ENCODE measurements around the gene PCNX1.

Gene PCNX1

DNA sequence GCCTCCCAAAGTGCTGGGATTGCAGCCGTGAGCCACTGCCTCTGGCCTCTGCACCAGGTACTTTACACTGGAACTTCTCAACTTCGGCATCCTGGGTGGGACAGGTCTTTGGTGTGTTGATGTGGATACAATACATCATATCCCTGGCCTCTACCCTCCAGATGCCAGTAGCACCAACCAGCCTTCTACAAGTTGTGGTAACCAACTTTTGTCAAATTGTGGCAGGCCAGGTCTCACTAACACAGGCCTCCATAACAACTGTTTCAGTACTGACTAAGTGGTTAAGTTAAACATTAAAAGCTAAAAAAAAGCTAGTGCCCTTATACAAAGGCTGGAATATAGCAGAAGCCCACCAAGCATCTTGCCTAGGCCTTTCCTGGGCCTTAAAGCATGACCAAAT lies 232.9 kb downstream of the PCNX1 start:
- H3K4me3 ChIP-seq (ENCODE audit: insufficient read depth, low read length, poor library complexity, severe bottlenecking) = no peak overlapping the region
- H4K20me1 ChIP-seq (ENCODE audit: low read depth, low read length) = no peaks in the 10 kb centered on the region
- H3K4me2 ChIP-seq (ENCODE audit: low read depth, low read length, poor library complexity, severe bottlenecking) = no peak overlapping the region
- H3F3A ChIP-seq (ENCODE audit: insufficient read depth) = no peaks in the 10 kb centered on the region
- no peaks in the 10 kb centered on the region for H3K9me3 ChIP-seq (ENCODE audit: insufficient read depth, low read length)
- no peak overlapping the region for H3K27ac ChIP-seq (ENCODE audit: low read depth, low read length)
- H3K27me3 ChIP-seq (ENCODE audit: low read length) = no peaks in the 10 kb centered on the region
- H3K79me2 ChIP-seq (ENCODE audit: insufficient read depth, low read length) = no peaks in the 10 kb centered on the region
- TF ChIP-seq EZH2phosphoT487 (conservative IDR thresholded peaks at IDR 0.05; ENCODE audit: low read length) (no peak), CTCF (IDR thresholded peaks at IDR 0.05; ENCODE audit: insufficient read depth, low read length, poor library complexity, severe bottlenecking) (no peak)
- H2AFZ ChIP-seq (ENCODE audit: low read depth, low read length, severe bottlenecking) = no peak overlapping the region
- H3K9me2 ChIP-seq (replicated peaks; ENCODE audit: insufficient read depth, low read length) = no peaks in the 10 kb centered on the region
- no peaks in the 10 kb centered on the region for H3K36me3 ChIP-seq (ENCODE audit: low read length)
- no peak overlapping the region for H3K9ac ChIP-seq (ENCODE audit: low read length)

GRCh38 chr14:71141701-71142374 lies 234.6 kb downstream of the PCNX1 start:
- H3K4me3 ChIP-seq (ENCODE audit: insufficient read depth, low read length, poor library complexity, severe bottlenecking) = no peak overlapping the region
- H3K9ac ChIP-seq (ENCODE audit: low read length) = no peak overlapping the region
- no peak for TF ChIP-seq CTCF (IDR thresholded peaks at IDR 0.05; ENCODE audit: insufficient read depth, low read length, poor library complexity, severe bottlenecking)
- H3F3A ChIP-seq (ENCODE audit: insufficient read depth) = no peaks in the 10 kb centered on the region
- no peaks in the 10 kb centered on the region for H3K9me2 ChIP-seq (replicated peaks; ENCODE audit: insufficient read depth, low read length)
- peak overlapping the region; percentile 11 for H3K4me2 ChIP-seq (ENCODE audit: low read depth, low read length, poor library complexity, severe bottlenecking)
- H3K27me3 ChIP-seq (ENCODE audit: low read length) = no peaks in the 10 kb centered on the region
- H3K36me3 ChIP-seq (ENCODE audit: low read length) = no peaks in the 10 kb centered on the region
- H3K79me2 ChIP-seq (ENCODE audit: insufficient read depth, low read length) = no peaks in the 10 kb centered on the region
- no peaks in the 10 kb centered on the region for H3K9me3 ChIP-seq (ENCODE audit: insufficient read depth, low read length)
- no peaks in the 10 kb centered on the region for H4K20me1 ChIP-seq (ENCODE audit: low read depth, low read length)
- H2AFZ ChIP-seq (ENCODE audit: low read depth, low read length, severe bottlenecking) = no peak overlapping the region
- no peak overlapping the region for H3K27ac ChIP-seq (ENCODE audit: low read depth, low read length)

- Histone ChIP-seq H3K27ac (ENCODE audit: low read depth, low read length) (no peak overlapping the region), H3K9ac (ENCODE audit: low read length) (no peak overlapping the region), H4K20me1 (ENCODE audit: low read depth, low read length) (no peaks in the 10 kb centered on the region), H3F3A (ENCODE audit: insufficient read depth) (no peaks in the 10 kb centered on the region), H3K36me3 (ENCODE audit: low read length) (no peaks in the 10 kb centered on the region), H3K9me3 (ENCODE audit: insufficient read depth, low read length) (no peaks in the 10 kb centered on the region), H3K4me3 (ENCODE audit: insufficient read depth, low read length, poor library complexity, severe bottlenecking) (no peak overlapping the region), H2AFZ (ENCODE audit: low read depth, low read length, severe bottlenecking) (no peak overlapping the region), H3K4me2 (ENCODE audit: low read depth, low read length, poor library complexity, severe bottlenecking) (peak overlapping the region; percentile 11), H3K27me3 (ENCODE audit: low read length) (no peaks in the 10 kb centered on the region), H3K79me2 (ENCODE audit: insufficient read depth, low read length) (no peaks in the 10 kb centered on the region), H3K9me2 (replicated peaks; ENCODE audit: insufficient read depth, low read length) (no peaks in the 10 kb centered on the region)
- TF ChIP-seq EZH2phosphoT487 (conservative IDR thresholded peaks at IDR 0.05; ENCODE audit: low read length) (no peak), CTCF (IDR thresholded peaks at IDR 0.05; ENCODE audit: insufficient read depth, low read length, poor library complexity, severe bottlenecking) (no peak)
These were observed 235.2 kb downstream of the PCNX1 start for GRCh38 chr14:71142375-71143038.

Data from SU-DHL-6 (cell line).